Nephron (organoid): ENCODE data around the gene FAM117B.
"Not testable (repeated sequence)": the region's sequence is repeated elsewhere in the genome, so short reads cannot be mapped to it uniquely, and the experiment has no call there.

Experiments used
- H3K27ac Mint-ChIP-seq, 3 experiments: 2 replicates each; pipeline ENCODE4 v1.8.0; 2020; ENCODE audit warnings: mixed read lengths in 3 of 3, mild to moderate bottlenecking in 2 of 3, moderate library complexity in 1 of 3
- H3K27me3 Mint-ChIP-seq: 2 replicates; pipeline ENCODE4 v1.8.0; 2021; ENCODE audit warnings: low read depth, mild to moderate bottlenecking, moderate library complexity, mixed read lengths
- H3K36me3 Mint-ChIP-seq: 2 replicates; pipeline ENCODE4 v1.8.0; 2020; ENCODE audit warnings: low read depth, mixed read lengths
- H3K4me1 Mint-ChIP-seq: 2 replicates; pipeline ENCODE4 v1.8.0; 2020; ENCODE audit warnings: mixed read lengths
- H3K4me3 Mint-ChIP-seq, 3 experiments: 2 replicates each; pipeline ENCODE4 v1.8.0; 2020; ENCODE audit warnings: mild to moderate bottlenecking in 3 of 3, mixed read lengths in 3 of 3, moderate library complexity in 2 of 3
- H3K9me3 Mint-ChIP-seq: 2 replicates; pipeline ENCODE4 v1.8.0; 2020; ENCODE audit warnings: mixed read lengths
- CTCF ChIP-seq, 3 experiments: fragments of 200-600 bp; sonication (generic); IDR thresholded peaks; one replicate each; pipeline ENCODE4 v1.5.0; 2021; ENCODE audit warnings: antibody characterized with exemption in 3 of 3; ENCODE audit not compliant: unreplicated experiment in 3 of 3

FAM117B gene

GRCh38 chr2:202669841-202670240, 35.1 kb downstream of the FAM117B start:
- no peak for TF ChIP-seq CTCF (IDR thresholded peaks at IDR 0.05; ENCODE audit: unreplicated experiment in 3 of 3)
- peaks cover 3% of the 10 kb centered on the region for H3K9me3 Mint-ChIP-seq
- H3K4me1 Mint-ChIP-seq, result peaks cover 5% of the 10 kb centered on the region
- H3K36me3 Mint-ChIP-seq, result peaks cover 13% of the 10 kb centered on the region
- no peak overlapping the region for H3K27ac Mint-ChIP-seq
- no peak overlapping the region for H3K4me3 Mint-ChIP-seq
- no peaks in the 10 kb centered on the region for H3K27me3 Mint-ChIP-seq

GRCh38 chr2:202671317-202672035, 36.7 kb downstream of the FAM117B start:
- TF ChIP-seq CTCF (IDR thresholded peaks at IDR 0.05; ENCODE audit: unreplicated experiment in 3 of 3), result no peak
- Mint-ChIP-seq H3K36me3 (peaks cover 17% of the 10 kb centered on the region), H3K27ac (no peak overlapping the region), H3K4me1 (peaks cover 5% of the 10 kb centered on the region), H3K27me3 (no peaks in the 10 kb centered on the region), H3K9me3 (peaks cover 5% of the 10 kb centered on the region), H3K4me3 (no peak overlapping the region)

GRCh38 chr2:202675097-202675496, 40.3 kb downstream of the FAM117B start:
- not testable (repeated sequence) for H3K4me1 Mint-ChIP-seq, H3K27me3 Mint-ChIP-seq, H3K27ac Mint-ChIP-seq, H3K4me3 Mint-ChIP-seq
- Mint-ChIP-seq H3K36me3 (peaks cover 39% of the 10 kb centered on the region), H3K9me3 (peaks cover 27% of the 10 kb centered on the region)

- no peak for TF ChIP-seq CTCF (IDR thresholded peaks at IDR 0.05; ENCODE audit: unreplicated experiment in 3 of 3)
- Mint-ChIP-seq H3K27me3 (no peaks in the 10 kb centered on the region), H3K9me3 (peaks cover 47% of the 10 kb centered on the region), H3K4me1 (no peaks in the 10 kb centered on the region), H3K4me3 (no peak overlapping the region), H3K36me3 (peaks cover 60% of the 10 kb centered on the region), H3K27ac (no peak overlapping the region)
Observed at GRCh38 chr2:202679980-202680379, 45.2 kb downstream of the FAM117B start.

- no peak overlapping the region for H3K4me3 Mint-ChIP-seq
- peaks cover 47% of the 10 kb centered on the region for H3K9me3 Mint-ChIP-seq
- no peaks in the 10 kb centered on the region for H3K27me3 Mint-ChIP-seq
- H3K4me1 Mint-ChIP-seq, result no peaks in the 10 kb centered on the region
- H3K27ac Mint-ChIP-seq, result no peak overlapping the region
- peaks cover 57% of the 10 kb centered on the region for H3K36me3 Mint-ChIP-seq
- TF ChIP-seq CTCF (IDR thresholded peaks at IDR 0.05; ENCODE audit: unreplicated experiment in 3 of 3), result no peak
Observed at GRCh38 chr2:202680512-202680911, 45.7 kb downstream of the FAM117B start.

- Mint-ChIP-seq H3K4me1 (no peaks in the 10 kb centered on the region), H3K9me3 (peaks cover 43% of the 10 kb centered on the region), H3K27me3 (no peaks in the 10 kb centered on the region), H3K36me3 (peaks cover 53% of the 10 kb centered on the region), H3K27ac (no peak overlapping the region), H3K4me3 (no peak overlapping the region)
- no peak for TF ChIP-seq CTCF (IDR thresholded peaks at IDR 0.05; ENCODE audit: unreplicated experiment in 3 of 3)
Observed at GRCh38 chr2:202681688-202682205, 47.0 kb downstream of the FAM117B start.
